AG09309 (cell line): ENCODE measurements around the gene UBE2E2.
A peak's percentile ranks its signal among the peaks of the same experiment; 100 is the strongest.

ENCODE experiments used
- DNase-seq: peaks from one replicate; pipeline ENCODE4 v3.0.0-alpha.2; 2010; ENCODE audit warnings: low read depth
- H3K4me3 ChIP-seq: 2 replicates; pipeline ENCODE4 v1.5.1; 2011; ENCODE audit warnings: mild to moderate bottlenecking, low read depth, low read length, moderate library complexity; ENCODE audit not compliant: control insufficient read depth
- TF ChIP-seq, protein P1 (sequence below): IDR thresholded peaks from 2 replicates; pipeline ENCODE4 v1.5.1; 2011; ENCODE audit warnings: mild to moderate bottlenecking, low read depth, low read length, inconsistent platforms; ENCODE audit not compliant: insufficient read depth, control insufficient read depth; ENCODE audit errors: missing control alignments

UBE2E2 gene

DNA sequence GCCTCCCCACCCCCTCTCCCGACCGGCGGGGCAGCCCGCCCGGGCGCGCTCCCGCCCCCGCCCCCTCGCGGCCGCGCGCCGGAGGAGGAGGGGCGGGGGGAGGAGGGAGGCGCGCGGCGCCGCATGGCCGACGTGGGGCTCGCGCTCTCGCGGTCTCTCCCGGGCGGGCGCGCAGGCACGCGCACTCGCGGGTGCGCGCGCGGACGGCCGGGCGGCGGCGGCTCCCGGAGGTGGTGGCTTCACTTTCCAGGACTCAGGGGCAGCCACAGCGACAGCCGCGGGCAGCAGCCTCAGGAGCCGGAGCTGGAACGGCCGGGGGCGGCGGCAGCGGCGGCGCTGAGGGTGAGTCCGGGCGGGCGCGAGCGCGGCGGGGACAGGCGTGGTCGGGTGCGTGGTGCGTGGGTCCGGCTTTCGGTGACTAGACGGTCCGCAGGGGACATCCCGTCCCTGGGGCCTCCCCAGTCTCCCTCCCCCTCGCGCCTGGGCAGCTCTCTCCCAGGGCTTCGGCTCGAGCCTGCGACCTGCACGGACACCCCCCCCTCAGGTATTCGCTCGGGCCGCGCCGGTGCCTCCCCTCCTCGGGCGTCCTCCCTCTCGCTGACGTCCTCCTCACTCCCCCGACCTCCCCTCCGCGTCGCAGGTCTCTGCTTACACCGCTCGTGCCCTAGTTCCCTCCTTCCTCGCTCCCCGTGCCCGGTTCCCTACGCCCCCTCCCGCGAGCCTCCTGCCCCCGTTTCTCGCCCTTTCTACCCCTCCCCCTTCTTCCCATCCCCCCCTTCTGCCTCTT lies at the start of gene UBE2E2:
Gene UBE2E2 (plus strand): TSS at position 407 of the 787 bp plus-strand sequence.
- TF ChIP-seq, protein P1, sequence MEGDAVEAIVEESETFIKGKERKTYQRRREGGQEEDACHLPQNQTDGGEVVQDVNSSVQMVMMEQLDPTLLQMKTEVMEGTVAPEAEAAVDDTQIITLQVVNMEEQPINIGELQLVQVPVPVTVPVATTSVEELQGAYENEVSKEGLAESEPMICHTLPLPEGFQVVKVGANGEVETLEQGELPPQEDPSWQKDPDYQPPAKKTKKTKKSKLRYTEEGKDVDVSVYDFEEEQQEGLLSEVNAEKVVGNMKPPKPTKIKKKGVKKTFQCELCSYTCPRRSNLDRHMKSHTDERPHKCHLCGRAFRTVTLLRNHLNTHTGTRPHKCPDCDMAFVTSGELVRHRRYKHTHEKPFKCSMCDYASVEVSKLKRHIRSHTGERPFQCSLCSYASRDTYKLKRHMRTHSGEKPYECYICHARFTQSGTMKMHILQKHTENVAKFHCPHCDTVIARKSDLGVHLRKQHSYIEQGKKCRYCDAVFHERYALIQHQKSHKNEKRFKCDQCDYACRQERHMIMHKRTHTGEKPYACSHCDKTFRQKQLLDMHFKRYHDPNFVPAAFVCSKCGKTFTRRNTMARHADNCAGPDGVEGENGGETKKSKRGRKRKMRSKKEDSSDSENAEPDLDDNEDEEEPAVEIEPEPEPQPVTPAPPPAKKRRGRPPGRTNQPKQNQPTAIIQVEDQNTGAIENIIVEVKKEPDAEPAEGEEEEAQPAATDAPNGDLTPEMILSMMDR: no peak
- H3K4me3 ChIP-seq: peak within 1 kb of the TSS; percentile 93
- DNase-seq: no peak

DNA sequence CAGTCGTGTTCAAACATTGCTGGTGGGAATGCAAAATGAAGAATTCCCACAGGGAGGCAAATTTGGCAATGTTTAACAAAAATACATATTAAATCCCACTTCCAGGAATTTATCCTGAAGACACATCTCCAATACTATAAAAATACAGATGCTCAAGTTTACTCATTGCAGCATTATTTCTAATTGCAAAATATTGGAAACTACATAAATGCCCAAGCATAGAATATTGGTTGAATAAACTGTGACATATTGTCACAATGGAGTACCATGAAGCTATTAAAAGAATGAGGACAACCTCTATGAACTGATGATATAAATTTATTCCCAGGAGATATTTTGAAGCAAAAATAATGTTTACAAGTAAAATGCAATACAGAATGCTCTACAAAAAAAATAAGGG lies 49.7 kb upstream of the UBE2E2 start:
- no peak overlapping the region for H3K4me3 ChIP-seq
- TF ChIP-seq, protein P1: no peak
- no peak for DNase-seq

DNA sequence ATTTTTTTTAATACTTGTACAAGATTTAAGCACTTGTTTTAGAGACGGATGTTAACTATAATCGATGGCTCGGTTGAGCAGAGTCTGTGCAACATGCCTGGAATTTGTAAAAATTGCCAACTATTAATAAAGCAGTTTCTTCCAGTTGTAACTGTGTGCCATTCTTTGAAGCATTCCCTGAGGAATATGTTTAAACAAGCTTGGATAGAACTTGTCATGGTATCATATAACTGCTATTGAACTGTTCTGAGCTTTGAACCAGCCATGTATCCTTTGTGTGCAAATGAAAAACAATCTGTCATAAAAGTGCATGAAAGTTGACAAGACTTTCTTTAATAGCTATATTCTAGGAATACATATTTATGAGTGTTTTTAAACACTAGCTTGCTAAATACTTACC lies 45.8 kb upstream of the UBE2E2 start:
- no peak for DNase-seq
- TF ChIP-seq, protein P1: no peak
- no peak overlapping the region for H3K4me3 ChIP-seq

DNA sequence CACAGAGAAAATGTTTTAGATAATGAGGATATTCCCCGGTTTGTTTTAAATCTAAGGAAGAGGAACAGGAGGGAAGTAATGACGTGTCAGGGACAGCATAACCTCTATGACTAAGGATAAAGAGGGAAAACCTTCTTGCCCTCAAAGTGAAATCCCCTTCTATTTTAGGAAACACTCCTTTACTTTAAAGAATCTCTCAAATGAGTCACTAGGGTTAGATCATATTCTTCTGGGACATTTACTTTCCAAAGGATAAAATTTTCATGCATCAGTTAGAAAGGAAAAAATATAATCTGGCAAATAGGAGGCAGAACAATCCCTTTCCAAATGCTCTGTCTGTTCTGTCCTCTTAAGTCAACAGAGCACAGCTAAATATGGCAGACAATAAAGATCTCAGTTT lies 43.2 kb upstream of the UBE2E2 start:
- DNase-seq: peak; percentile 62
- no peak overlapping the region for H3K4me3 ChIP-seq
- TF ChIP-seq, protein P1: no peak

DNA sequence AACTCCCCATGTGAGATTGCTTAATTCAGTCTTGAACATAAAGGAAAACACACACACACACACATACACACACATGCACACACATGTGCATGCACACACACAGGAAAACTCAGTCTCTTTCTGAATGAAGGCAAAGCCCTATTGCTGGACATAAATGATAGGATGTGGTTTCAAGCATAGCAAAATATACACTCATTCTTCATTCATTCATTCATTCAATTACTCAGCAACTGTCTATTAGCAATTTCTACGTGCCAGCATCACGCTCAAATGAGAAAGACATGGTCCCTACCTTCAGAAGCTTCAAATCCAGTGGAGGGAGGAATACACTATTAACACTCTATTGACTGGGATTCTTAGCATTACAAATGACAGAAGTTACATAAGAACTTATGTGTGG lies 41.8 kb upstream of the UBE2E2 start:
- no peak overlapping the region for H3K4me3 ChIP-seq
- no peak for DNase-seq
- TF ChIP-seq, protein P1: no peak

DNA sequence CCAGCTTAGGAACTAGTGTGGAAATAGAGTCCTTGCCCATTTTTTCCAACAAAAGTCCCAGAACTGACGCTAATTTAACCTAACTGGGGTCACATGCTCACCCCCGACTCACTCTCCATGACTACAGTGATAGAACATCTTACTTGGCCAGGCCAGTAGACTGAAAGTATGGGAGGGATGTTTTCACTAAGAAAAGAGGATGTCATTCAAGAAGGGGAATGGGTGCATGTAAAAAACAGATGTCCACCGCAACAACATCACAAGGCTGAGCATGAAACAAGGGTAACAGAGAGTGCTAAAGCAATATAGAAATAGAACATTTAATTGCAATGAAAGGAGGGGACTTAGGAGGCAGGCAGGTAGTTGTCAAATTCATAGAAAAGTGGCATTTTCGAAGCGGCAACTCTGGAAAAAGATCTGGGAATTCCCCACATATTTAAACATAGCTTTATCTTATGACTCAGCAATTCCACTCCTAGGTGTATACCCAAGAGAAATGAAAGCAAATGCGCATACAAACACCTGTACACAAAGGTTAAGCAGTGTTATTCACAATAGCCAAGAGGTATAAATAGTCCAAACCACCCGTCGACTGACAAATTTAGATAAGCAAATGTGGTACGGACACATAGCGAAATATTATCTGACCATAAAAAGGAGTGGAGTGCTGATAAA lies 41.1 kb upstream of the UBE2E2 start:
- H3K4me3 ChIP-seq: no peak overlapping the region
- TF ChIP-seq, protein P1: no peak
- no peak for DNase-seq
